Uterus (tissue), 2 donors: ENCODE measurements around the gene PCK2.

Source experiments
- POLR2A ChIP-seq, 2 donors: fragments of 450-650 bp; IDR thresholded peaks; one replicate each; pipeline ENCODE4 v1.6.1; 2016; ENCODE audit warnings: antibody characterized with exemption in 2 of 2, mild to moderate bottlenecking in 1 of 2, moderate library complexity in 1 of 2
- TF ChIP-seq, protein P1 (sequence below), 4 experiments: fragments of 200-600 bp in 2 of 4; fragments of 450-650 bp in 2 of 4; sonication (generic) in 2 of 4; IDR thresholded peaks; one replicate each; pipeline ENCODE4 v1.5.1; 2016 to 2019; ENCODE audit warnings: antibody characterized with exemption in 4 of 4, mild to moderate bottlenecking in 2 of 4, moderate library complexity in 1 of 4

DNA sequence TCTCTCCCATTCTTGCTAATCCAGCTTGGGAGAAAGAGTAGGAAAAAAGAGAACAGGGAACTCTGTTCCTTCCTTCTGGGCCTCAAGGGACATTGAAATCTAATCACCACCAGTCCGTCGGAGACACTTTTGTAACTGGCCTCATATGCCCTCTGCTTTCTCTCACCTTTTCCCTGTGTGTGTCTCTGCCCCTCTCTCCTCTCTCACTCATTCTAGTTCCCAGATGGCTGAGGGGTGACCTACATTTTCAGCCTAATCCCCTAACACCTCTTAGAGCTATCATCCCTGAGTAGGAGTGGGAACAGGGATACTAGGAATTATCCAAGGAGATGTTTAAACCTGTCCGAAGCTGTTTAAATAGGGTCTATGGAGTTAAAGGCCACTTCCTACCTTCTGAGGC lies 8.9 kb upstream of the PCK2 start:
- TF ChIP-seq, protein P1, sequence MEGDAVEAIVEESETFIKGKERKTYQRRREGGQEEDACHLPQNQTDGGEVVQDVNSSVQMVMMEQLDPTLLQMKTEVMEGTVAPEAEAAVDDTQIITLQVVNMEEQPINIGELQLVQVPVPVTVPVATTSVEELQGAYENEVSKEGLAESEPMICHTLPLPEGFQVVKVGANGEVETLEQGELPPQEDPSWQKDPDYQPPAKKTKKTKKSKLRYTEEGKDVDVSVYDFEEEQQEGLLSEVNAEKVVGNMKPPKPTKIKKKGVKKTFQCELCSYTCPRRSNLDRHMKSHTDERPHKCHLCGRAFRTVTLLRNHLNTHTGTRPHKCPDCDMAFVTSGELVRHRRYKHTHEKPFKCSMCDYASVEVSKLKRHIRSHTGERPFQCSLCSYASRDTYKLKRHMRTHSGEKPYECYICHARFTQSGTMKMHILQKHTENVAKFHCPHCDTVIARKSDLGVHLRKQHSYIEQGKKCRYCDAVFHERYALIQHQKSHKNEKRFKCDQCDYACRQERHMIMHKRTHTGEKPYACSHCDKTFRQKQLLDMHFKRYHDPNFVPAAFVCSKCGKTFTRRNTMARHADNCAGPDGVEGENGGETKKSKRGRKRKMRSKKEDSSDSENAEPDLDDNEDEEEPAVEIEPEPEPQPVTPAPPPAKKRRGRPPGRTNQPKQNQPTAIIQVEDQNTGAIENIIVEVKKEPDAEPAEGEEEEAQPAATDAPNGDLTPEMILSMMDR (IDR thresholded peaks at IDR 0.05) = no peak
- no peak for TF ChIP-seq POLR2A (IDR thresholded peaks at IDR 0.05)
